OCI-LY7 (cell line): Measurements from ENCODE around the gene COL25A1.

Experiments used
- CTCF ChIP-seq: fragments of 200-600 bp; sonication (generic); conservative IDR thresholded peaks from 2 replicates; pipeline ENCODE4 v1.5.1; 2014; ENCODE audit warnings: mild to moderate bottlenecking, antibody characterized with exemption, low read length, moderate library complexity, mixed read lengths
- EZH2phosphoT487 ChIP-seq: fragments of 200-600 bp; sonication (generic); IDR thresholded peaks from 2 replicates; pipeline ENCODE4 v1.6.1; 2018; ENCODE audit warnings: low read depth, borderline replicate concordance, mild to moderate bottlenecking, mixed run types, antibody characterized with exemption, low read length, moderate library complexity, mixed read lengths

GRCh38 chr4:108868606-108869227, 433.7 kb downstream of the COL25A1 start:
- TF ChIP-seq CTCF (no peak), EZH2phosphoT487 (no peak)
